GM18907 (cell line): Measurements from ENCODE around the gene SNAPC3.
"Not testable (repeated sequence)": the region's sequence is repeated elsewhere in the genome, so short reads cannot be mapped to it uniquely, and the experiment has no call there.

Experiments
- ATAC-seq: cut with Tn5 transposase; IDR thresholded peaks from one replicate; pipeline ENCODE4 v1.9.1; 2021; ENCODE audit warnings: mild to moderate bottlenecking, moderate library complexity; ENCODE audit not compliant: unreplicated experiment

The SNAPC3 gene

DNA sequence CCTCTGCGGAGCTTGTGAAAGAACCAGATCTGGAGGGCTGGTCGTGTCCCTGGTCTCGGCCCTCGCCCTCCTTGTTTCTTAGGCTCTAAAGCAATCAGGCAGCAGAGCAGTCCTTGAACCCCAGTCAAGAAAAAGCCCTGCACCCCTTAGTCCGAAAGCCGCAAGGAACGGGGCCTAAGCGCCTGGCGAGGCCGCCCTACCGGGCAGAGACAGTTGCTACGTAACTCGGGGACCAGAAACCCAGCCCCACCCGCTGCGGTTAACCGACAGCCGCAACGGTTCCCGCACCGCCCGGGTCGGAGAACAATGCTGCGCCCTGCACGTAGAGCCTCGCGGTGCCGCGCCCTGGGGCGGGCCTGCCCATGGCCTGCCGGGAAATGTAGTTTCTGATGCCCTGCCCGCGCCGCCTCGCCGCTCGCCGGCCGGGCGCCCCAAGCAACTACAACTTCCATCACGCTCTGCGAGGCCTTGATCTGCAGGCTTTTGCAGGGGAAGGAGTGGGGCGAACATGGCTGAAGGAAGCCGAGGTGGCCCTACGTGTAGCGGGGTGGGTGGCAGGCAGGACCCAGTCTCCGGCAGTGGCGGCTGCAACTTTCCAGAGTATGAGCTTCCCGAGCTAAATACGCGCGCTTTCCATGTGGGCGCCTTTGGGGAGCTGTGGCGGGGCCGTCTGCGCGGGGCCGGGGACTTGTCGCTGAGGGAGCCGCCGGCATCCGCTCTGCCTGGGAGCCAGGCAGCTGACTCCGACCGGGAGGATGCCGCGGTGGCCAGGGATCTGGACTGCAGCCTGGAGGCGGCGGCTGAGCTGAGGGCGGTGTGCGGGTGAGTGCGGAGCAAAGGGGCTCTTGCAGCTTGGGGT is at the start of gene SNAPC3:
Gene SNAPC3, plus strand, starts transcription at position 505 of the 859 bp plus-strand sequence. Its CDS starts 4 bp downstream, at position 509.
- ATAC-seq: peak; percentile 98

DNA sequence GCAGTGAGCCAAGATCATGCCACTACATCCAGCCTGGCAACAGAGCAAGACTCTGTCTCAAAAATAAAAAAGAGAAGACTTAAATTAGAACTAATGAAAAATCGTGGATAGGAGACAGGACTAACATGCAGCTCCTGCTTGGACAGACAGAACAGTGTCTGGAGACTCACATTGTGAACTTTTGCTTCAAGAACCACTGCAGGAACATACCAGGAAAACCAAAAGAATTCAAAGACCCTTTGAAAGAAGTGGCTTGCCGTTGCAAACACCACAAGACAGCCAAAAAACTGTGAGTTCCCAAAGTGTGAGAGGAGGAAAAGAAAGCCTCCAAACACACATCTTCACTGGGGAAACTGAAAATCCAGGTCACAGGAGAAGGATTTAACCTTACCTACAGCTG is 48.8 kb upstream of the SNAPC3 start:
- ATAC-seq: no peak

DNA sequence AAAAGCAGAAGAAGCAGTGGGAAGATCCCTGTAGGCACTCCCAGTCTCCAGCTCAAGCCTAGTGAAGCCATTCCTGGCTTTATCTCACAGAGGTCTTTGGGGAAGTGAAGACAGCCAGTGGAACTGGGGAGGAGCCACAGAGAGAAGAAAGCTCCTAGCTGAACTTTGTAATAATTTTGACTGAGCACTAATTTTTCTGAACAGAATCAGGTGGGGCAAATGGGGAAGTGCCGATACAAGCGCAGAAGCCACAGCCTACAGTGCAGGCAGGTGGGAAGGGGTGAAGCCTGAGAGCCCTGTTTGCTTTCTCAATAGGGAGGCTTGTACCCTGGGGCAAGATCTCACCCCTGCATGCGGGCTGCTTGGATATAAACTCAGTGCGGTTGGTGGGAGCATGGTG is 48.4 kb upstream of the SNAPC3 start:
- no peak for ATAC-seq

DNA sequence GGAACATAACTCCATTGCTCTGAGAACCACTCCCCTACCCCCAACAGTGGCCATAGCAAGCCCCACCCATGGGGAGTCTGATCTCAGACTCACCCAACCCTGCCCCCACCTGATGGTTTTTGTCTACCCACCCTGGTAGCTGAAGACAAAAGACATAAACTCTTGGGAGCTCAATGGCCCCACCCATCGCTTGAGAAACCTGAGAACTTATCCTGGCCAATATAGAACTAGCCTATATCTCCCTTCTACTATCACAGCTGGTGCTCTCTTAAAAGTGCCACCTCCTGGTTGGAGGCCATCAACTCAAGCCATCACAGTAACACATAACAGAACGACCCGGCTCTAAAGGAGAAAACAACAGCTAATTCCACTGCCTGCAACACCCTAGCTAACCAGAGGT is 47.9 kb upstream of the SNAPC3 start:
- ATAC-seq: no peak

DNA sequence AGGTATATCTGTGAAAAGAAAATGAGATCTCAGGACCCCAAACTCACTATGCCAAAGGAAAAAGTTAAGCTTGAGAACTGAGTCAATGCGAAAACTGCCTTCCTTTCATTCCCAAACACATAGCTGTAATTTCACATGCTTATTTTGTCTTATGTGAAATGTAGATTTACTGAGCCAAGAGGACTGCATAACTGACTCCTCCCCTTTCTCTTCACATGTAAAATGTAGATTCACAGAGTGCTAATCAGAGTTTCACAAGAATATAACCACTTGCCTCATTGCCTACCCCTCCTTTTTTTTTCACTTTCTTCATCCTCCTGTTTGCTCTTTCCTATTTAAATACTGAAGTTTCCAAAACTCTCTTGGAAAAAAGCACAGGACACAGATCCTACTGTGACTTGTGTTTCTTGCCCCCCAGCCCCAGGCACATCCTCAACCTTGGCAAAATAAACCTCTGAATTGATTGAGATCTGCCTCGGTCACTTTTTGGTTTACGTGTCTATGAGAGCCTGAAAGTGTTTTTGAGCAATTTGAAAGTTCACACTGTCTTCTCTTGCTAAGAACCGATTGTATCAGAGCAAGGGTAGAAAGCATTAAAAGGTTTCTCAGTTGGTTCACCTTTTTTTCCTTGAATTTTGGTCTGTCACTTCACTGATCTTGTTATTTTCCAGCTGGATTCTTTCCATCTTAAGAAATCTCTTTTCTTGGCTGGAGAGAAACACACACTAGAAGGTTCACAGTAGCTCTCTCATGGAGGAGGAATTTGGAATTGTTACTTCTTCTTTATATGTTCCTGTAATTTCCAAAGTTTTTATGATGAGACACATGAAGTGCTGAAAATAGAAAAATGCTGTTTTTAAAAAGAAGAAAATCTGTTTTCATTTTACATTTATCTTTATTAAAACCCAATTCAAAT is 44.8 kb upstream of the SNAPC3 start:
- no peak for ATAC-seq

DNA sequence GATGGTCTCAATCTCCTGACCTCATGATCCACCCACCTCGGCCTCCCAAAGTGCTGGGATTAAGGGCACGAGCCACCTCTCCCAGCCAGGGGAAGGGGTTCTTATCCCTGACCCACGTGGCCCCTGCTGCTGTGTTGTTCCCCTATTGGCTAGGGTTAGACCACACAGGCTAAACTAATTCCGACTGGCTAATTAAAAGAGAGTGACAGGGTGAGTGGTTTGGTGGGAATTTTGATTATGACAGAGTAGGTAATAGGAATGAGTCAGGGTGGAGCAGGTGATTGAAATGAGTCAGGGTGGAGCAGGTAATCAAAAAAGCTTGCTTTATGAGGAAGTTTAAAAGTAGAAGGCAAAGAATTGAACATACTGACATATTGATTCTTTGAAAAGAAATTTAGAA is 43.4 kb upstream of the SNAPC3 start:
- not testable (repeated sequence) for ATAC-seq

DNA sequence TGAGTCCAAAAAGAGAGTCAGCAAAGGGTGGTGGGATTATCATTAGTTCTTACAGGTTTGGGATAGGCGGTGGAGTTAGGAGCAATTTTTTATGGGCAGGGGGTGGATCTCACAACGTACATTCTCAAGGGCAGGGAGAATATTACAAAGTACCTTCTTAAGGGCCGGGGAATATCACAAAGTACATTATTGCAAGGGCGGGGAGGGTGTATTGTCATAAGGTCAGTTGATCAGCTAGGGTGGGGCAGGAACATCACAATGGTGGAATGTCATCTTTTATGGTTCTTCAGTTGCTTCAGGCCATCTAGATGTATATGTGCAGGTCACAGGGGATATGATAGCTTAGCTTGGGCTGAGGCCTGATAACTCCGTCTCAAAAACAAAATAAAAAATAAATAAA is 42.8 kb upstream of the SNAPC3 start:
- ATAC-seq: not testable (repeated sequence)

DNA sequence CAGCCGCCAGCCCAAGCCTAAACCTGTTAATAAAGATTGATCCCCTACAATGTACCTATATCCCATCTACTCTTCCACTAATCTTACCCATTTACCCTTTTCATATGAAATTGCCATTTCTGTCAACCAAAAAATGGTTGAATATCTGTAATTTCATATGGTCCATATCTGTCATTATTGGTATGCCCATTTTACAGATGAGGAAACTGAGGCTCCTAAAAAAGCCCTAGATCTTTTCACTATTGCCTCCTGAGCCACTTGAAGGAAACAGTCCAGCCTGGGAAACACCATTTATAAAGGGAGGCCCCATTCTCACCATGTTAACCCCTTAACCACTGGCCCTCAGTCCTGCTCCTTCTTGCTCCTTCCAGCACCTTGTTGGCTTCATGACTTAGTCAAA is 41.2 kb upstream of the SNAPC3 start:
- no peak for ATAC-seq

DNA sequence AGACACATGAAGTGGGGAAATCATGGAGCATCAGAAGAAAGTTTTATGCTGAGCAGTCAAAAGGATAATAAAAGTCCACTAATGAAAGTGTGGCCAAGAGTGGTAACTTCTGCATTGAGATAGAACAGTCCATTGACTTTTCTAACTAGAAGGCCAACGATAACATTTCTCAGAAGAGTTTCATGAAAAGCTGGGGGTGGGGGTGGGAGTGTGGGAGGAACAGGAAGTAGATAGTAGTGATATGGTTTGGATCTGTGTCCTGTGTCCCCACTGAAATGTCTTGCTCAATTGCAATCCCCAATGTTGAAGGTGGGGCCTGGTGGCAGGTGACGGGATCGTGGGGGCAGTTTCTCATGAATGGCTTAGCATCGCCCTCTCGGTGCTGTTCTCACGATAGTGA is 36.2 kb upstream of the SNAPC3 start:
- no peak for ATAC-seq

DNA sequence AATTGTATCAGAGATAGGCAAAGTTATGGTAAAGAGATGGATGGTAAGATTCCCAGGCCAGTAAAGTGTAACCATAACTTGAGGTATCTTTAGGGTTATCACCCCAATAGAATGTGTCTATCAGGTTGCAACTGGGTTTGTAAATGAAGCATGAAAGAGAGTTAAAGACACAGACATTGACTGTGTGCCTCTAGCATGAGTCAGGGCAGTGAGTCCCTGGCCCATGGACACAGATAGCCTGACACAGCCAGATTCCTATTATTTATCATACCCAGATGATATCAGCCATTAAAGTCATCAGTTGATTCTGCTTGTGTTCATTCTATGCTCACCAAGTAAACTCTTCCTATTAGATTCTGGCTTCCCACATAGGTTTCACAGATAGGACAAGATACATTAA is 33.5 kb upstream of the SNAPC3 start:
- ATAC-seq: no peak

DNA sequence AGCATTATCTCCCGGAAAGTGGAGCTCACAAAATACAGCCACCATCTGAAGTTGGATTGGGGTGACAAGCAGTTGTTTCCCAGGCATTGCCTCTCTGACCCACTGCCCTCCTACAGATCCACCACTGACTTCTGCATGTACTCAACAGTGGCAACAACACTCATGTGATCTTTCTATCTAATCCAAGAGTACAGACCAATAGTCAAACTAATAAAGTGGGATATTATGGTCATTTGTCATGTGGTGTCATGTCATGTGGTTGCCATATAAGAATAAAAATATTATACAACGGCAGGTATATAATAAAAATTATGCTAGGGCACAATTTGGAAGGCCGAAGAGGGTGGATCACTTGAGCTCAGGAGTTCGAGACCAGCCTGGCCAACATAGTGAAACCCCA is 33.0 kb upstream of the SNAPC3 start:
- no peak for ATAC-seq

DNA sequence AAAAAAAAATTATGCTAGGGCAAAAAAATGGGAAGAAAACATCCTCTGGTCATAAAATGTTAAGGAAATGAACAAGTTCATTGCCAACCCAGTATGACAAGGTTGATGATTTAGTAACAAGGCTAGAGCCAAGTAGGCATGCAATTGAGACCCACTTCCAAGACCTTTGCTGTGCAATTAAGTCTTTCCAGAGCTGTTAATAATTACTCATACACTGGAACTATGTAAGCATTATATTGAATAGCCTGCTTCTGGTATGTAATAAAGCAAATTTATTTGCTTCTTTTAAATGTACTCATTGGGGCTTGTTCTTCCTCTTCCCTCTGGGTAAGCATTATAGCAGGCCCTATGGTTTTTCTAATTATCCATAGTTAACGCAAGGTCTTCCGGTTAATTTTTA is 32.5 kb upstream of the SNAPC3 start:
- no peak for ATAC-seq

DNA sequence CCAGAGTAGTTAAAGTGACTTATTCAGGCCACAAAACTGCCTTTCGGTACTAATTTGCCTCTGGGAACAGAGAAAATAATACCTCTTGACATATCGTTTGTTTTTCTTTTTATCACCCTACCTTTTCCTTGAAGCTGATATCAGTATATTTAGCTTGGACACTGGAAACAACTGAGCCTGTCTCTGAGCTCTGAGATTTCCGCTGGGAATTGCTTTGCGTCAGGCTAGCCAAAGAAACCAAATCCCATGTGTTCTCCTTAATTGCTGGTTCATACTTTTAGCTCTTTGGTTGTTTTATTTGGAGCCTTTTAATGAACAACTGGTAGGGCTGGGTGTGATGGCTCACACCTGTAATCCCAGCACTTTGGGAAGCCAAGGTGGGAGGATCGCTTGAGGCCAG is 30.3 kb upstream of the SNAPC3 start:
- no peak for ATAC-seq

DNA sequence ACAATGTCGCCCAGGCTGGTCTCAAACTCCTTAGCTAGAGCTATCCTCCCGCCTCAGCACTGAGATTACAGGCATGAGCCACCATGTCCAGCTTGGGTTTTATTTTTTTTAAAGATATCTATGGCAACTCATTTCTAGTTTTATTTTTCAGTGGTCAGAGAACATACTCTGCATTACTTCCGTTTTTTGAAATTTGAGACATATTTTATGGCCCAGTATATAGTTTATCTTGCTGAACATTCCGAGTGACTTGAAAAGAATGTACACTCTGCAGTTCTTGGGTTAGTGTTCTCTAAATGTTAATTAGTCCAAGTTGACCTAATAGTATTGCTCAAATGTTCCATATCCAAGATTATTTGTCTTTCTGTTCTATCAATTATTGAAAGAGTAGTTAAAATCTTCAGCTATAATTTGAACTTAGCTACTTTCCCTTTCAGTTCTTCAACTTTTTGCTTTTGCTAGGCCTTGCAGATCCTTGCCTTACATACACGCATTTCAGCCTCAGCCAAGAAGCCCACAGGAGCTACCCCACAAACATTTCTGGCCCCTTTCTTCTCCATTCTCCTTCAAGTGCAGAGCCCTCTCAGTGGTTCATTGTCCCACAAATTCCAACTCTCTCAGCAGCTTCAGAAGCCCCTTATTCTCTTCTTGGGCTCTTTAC is 22.3 kb upstream of the SNAPC3 start:
- ATAC-seq: no peak

DNA sequence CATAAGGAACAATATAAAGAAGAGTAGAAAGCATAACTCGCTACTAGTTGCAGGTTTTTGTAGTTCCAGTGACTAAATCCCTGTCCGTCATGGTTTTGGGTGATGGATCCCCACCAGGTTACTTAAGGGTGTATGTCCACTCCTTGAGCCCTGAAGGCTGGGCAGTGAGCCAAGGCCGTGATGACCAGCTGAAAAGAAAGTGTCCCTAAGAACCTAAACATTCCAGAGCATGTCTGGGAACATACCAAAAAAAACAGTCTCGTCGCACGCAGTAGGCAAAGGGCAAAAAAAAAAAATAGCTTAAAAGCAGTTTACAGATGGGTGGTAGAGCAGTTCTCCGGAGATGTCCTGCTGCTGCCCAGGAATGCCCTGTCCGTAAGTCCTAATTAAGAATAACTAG is 21.4 kb upstream of the SNAPC3 start:
- no peak for ATAC-seq

DNA sequence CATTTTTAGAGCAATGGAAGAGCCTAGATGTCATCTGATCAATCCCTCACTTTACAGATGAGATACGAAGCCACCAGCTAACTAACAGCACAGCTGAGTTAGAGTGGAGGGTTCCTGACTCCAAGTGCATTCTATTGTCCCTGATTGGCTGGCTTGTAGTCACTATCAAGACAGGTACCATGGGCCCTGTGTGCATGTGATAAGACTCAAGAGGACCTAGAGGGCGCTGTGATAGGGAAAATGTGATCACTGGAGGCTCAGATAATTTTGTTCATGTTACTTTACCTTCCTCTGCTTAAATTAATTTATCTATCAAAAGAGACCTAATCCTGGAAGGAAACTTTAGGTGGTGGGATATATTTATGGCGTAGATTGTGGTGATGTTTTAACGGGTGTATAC is 19.5 kb upstream of the SNAPC3 start:
- no peak for ATAC-seq

DNA sequence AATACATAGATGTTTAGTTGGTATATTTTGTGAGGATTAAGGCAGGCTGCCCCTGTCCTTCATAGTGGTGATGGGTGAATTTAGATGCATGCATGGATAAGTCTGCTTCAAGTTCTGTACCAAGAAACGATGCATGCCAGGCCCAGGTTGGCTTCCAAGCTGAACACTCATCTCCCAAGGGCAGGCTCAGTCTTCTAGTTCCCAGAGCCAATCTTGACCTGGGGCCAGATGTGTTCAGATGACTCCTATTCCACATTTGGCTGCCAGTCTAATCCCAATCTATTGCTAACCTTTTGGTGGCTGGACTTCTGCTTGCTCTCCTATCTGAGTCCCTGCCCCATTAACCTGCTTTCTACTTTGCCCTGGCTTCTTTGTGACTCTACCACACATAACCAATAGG is 18.5 kb upstream of the SNAPC3 start:
- no peak for ATAC-seq

DNA sequence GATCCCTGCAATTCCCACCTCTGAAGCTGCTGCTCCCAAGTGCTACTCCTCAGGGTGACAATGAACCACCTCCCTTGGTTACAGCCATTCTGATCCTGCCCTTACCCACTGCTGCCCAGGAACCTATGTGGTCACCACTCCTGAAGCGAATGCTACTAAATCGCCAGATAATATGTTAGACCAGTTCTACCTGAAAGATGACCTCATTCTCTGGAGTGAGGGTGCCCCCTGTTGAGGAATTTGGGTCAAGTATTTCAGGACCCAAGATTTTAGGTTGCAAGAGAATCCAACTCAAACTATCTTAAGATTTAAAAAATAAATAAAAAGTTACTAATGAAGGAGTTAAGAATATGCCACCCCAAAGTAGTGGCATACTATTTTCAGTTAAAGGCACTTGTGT is 5.8 kb upstream of the SNAPC3 start:
- no peak for ATAC-seq

DNA sequence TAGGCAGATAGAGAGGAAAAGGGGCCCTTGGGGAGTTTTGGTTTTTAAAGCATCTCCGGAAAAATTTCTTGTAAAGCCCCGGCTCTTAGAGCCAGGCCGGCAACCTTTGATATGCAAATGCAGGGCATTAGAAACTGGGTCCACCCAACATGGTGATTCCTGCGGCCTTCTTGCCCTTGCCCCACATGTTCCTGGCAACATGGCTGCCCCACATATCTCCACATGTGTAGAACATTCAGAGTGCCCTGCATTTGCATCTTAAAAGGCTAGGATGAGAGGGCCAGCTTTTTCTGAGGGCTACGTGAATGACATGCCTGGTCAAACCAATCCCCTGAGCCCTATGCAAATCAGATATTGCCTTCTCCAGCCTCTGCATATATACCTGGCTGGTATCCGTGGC is 5.0 kb upstream of the SNAPC3 start:
- ATAC-seq: no peak

DNA sequence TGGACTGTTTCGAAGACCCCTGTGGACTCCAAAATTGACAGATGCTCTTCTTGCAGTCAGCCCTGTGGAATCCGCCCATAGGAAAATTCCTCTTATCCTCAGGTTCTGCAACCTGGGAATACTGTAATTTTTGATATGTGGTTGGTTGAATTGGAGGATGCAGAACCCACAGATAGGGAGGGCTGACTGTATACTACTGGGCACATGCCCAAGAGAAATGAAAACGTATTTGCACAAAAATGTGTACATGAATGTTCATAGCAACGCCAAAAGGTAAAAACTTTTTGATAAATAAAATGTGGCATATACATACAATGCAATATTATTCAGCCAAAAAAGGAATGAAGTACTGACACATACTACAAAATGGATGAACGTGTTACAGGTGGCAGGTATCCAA is 1.9 kb upstream of the SNAPC3 start:
- no peak for ATAC-seq

DNA sequence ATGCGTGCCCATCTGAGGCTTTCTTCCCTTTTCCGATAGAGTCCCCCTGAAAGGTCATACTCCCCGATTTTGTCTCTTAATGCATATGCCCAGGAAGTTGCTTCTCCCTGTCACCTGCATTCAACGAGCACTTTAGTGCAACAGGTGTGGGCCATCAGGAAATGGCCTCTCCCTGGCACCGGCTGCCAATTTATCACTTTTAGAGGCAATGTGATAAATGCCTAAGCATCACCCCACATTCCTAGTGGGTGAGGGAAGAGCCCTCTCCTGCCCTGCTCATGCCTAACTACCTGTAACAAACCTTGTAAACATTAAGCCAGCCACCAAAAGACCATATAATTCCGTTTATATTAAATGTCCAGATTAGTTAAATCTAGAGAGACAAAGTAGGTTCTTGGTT is 1.1 kb upstream of the SNAPC3 start:
- no peak for ATAC-seq

DNA sequence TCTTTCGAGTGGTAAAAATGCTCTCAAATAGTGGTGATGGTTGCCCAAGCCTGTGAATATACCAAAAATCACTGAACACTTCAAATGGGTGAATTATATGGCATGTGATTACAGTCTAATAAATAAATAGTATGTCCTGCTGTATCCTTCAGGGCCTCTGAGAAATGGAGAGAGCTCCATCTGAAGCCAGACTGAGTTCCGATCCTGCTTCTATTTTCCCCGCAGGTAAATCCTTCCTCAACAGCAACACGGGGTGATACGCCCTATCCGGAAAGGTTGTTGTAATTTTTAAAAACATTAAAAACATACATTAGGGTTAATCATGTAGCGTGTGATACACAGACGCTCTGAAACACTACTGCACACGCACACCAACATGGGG is 695 bp upstream of the SNAPC3 start:
- ATAC-seq: no peak
